MM.1S (cell line): ENCODE measurements around the gene PRMT7.

Experiments used
- DNase-seq: peaks from one replicate; pipeline ENCODE4 v3.0.0-alpha.2; 2015
- H2AFZ ChIP-seq: fragments of 300-600 bp; sonication (generic); 2 replicates; pipeline ENCODE4 v1.6.0; 2016; ENCODE audit warnings: antibody characterized with exemption, low read length
- H3F3A ChIP-seq: fragments of 300-600 bp; sonication (generic); 2 replicates; pipeline ENCODE4 v1.6.1; 2016; ENCODE audit warnings: mild to moderate bottlenecking, antibody characterized with exemption, low read length, moderate library complexity, mixed read lengths; ENCODE audit not compliant: insufficient read depth
- H3K27ac ChIP-seq: fragments of 300-600 bp; sonication (generic); 2 replicates; pipeline ENCODE4 v1.5.1; 2016; ENCODE audit warnings: mild to moderate bottlenecking, low read length
- H3K27me3 ChIP-seq: fragments of 300-600 bp; sonication (generic); replicated peaks from 2 replicates; pipeline ENCODE4 v1.6.0; 2016; ENCODE audit warnings: low read length; ENCODE audit not compliant: insufficient read depth
- H3K36me3 ChIP-seq: fragments of 300-600 bp; sonication (generic); replicated peaks from 2 replicates; pipeline ENCODE4 v1.6.1; 2016; ENCODE audit warnings: mild to moderate bottlenecking, low read length, mixed read lengths; ENCODE audit not compliant: insufficient read depth
- H3K4me1 ChIP-seq: fragments of 300-600 bp; sonication (generic); 2 replicates; pipeline ENCODE4 v1.6.1; 2016; ENCODE audit warnings: low read length, mixed read lengths
- H3K4me2 ChIP-seq: fragments of 300-600 bp; sonication (generic); 2 replicates; pipeline ENCODE4 v1.6.0; 2016; ENCODE audit warnings: low read depth, low read length
- H3K4me3 ChIP-seq: fragments of 300-600 bp; sonication (generic); 2 replicates; pipeline ENCODE4 v1.5.1; 2016; ENCODE audit warnings: low read length, mixed read lengths
- H3K79me2 ChIP-seq: fragments of 300-600 bp; sonication (generic); 2 replicates; pipeline ENCODE4 v1.6.1; 2016; ENCODE audit warnings: mixed run types, low read length, mixed read lengths
- H3K9ac ChIP-seq: fragments of 300-600 bp; sonication (generic); 2 replicates; pipeline ENCODE4 v1.6.1; 2016; ENCODE audit warnings: low read length, mixed read lengths
- H3K9me2 ChIP-seq: fragments of 300-600 bp; sonication (generic); replicated peaks from 2 replicates; pipeline ENCODE4 v1.6.1; 2016; ENCODE audit warnings: mild to moderate bottlenecking, low read length, mixed read lengths; ENCODE audit not compliant: insufficient read depth
- H3K9me3 ChIP-seq: fragments of 300-600 bp; sonication (generic); replicated peaks from 2 replicates; pipeline ENCODE4 v1.6.1; 2016; ENCODE audit warnings: mild to moderate bottlenecking, low read length, mixed read lengths; ENCODE audit not compliant: insufficient read depth
- H4K20me1 ChIP-seq: fragments of 300-600 bp; sonication (generic); 2 replicates; pipeline ENCODE4 v1.6.1; 2016; ENCODE audit warnings: mild to moderate bottlenecking, low read length, moderate library complexity, mixed read lengths; ENCODE audit not compliant: insufficient read depth
- CTCF ChIP-seq: fragments of 300-600 bp; sonication (generic); IDR thresholded peaks from 2 replicates; pipeline ENCODE4 v1.5.1; 2016; ENCODE audit warnings: antibody characterized with exemption, low read length, mixed read lengths
- EZH2 ChIP-seq: fragments of 300-600 bp; sonication (generic); optimal IDR thresholded peaks from 2 replicates; pipeline ENCODE3; 2017; ENCODE audit warnings: low read depth, mild to moderate bottlenecking, antibody characterized with exemption, low read length, mixed read lengths
- EZH2phosphoT487 ChIP-seq: fragments of 300-600 bp; sonication (generic); IDR thresholded peaks from 2 replicates; pipeline ENCODE4 v1.6.1; 2018; ENCODE audit warnings: antibody characterized with exemption, low read length

The PRMT7 gene

GRCh38 chr16:68377667-68378393 is 67.0 kb downstream of the PRMT7 start:
- H3K9ac ChIP-seq = no peak overlapping the region
- DNase-seq = no peak
- peaks cover 16% of the 10 kb centered on the region for H3K4me1 ChIP-seq
- H3F3A ChIP-seq = peaks cover 8% of the 10 kb centered on the region; the same call in 1 of the 2 replicates
- TF ChIP-seq CTCF (no peak), EZH2 (no peak), EZH2phosphoT487 (no peak)
- H3K4me3 ChIP-seq = no peak overlapping the region
- H4K20me1 ChIP-seq = no peaks in the 10 kb centered on the region
- H3K4me2 ChIP-seq = no peak overlapping the region
- H3K27me3 ChIP-seq = no peaks in the 10 kb centered on the region
- no peak overlapping the region for H2AFZ ChIP-seq
- H3K27ac ChIP-seq = no peak overlapping the region
- H3K79me2 ChIP-seq = no peaks in the 10 kb centered on the region
- no peaks in the 10 kb centered on the region for H3K9me3 ChIP-seq
- no peaks in the 10 kb centered on the region for H3K9me2 ChIP-seq
- H3K36me3 ChIP-seq = no peaks in the 10 kb centered on the region

- Histone ChIP-seq H3K4me1 (peaks cover 25% of the 10 kb centered on the region), H3K4me3 (no peak overlapping the region), H2AFZ (no peak overlapping the region), H3K27me3 (no peaks in the 10 kb centered on the region), H3K9ac (no peak overlapping the region), H4K20me1 (no peaks in the 10 kb centered on the region), H3K36me3 (no peaks in the 10 kb centered on the region), H3F3A (peaks cover 17% of the 10 kb centered on the region), H3K79me2 (no peaks in the 10 kb centered on the region), H3K9me3 (no peaks in the 10 kb centered on the region), H3K9me2 (no peaks in the 10 kb centered on the region), H3K27ac (no peak overlapping the region), H3K4me2 (no peak overlapping the region)
- DNase-seq = no peak
- no peak for TF ChIP-seq EZH2
- no peak for TF ChIP-seq EZH2phosphoT487
Measured at GRCh38 chr16:68378436-68379415, 67.9 kb downstream of the PRMT7 start.

GRCh38 chr16:68379472-68380347 is 68.9 kb downstream of the PRMT7 start:
- H2AFZ ChIP-seq = no peak overlapping the region
- H3K4me1 ChIP-seq = peaks cover 34% of the 10 kb centered on the region
- DNase-seq = no peak
- H3K9me3 ChIP-seq = no peaks in the 10 kb centered on the region
- H3K27ac ChIP-seq = no peak overlapping the region
- no peaks in the 10 kb centered on the region for H3K27me3 ChIP-seq
- no peak overlapping the region for H3K9ac ChIP-seq
- H4K20me1 ChIP-seq = no peaks in the 10 kb centered on the region
- H3K9me2 ChIP-seq = no peaks in the 10 kb centered on the region
- H3K79me2 ChIP-seq = no peaks in the 10 kb centered on the region
- no peak overlapping the region for H3K4me2 ChIP-seq
- no peak overlapping the region for H3K4me3 ChIP-seq
- TF ChIP-seq EZH2phosphoT487 = no peak
- no peaks in the 10 kb centered on the region for H3K36me3 ChIP-seq
- H3F3A ChIP-seq = peaks cover 27% of the 10 kb centered on the region

- Histone ChIP-seq H3K4me3 (no peak overlapping the region), H3K27me3 (no peaks in the 10 kb centered on the region), H3K9me3 (no peaks in the 10 kb centered on the region), H3F3A (peaks cover 32% of the 10 kb centered on the region), H3K4me1 (peaks cover 40% of the 10 kb centered on the region), H3K9ac (no peak overlapping the region), H4K20me1 (no peaks in the 10 kb centered on the region), H3K4me2 (no peak overlapping the region), H3K36me3 (no peaks in the 10 kb centered on the region), H2AFZ (no peak overlapping the region), H3K9me2 (no peaks in the 10 kb centered on the region), H3K27ac (no peak overlapping the region), H3K79me2 (no peaks in the 10 kb centered on the region)
- DNase-seq = no peak
- no peak for TF ChIP-seq CTCF
- no peak for TF ChIP-seq EZH2phosphoT487
- TF ChIP-seq EZH2 = no peak
Measured at GRCh38 chr16:68380348-68380670, 69.5 kb downstream of the PRMT7 start.
